HL-60/S4 treated with phorbol 12-myristate 13-acetate at 8.2 ng/mL for 4 days and 3 days (cell line): Measurements from ENCODE around the gene GPC5.
"Not testable (repeated sequence)": the region's sequence is repeated elsewhere in the genome, so short reads cannot be mapped to it uniquely, and the experiment has no call there.

Source experiments
- in situ Hi-C: fragments of 300-500 bp; cut with MboI; formaldehyde crosslinking; loops from 2 replicates; pipeline ENCODE4 v1.15.0; 2022; ENCODE audit warnings: low sequenced_read_pairs

Gene GPC5

DNA sequence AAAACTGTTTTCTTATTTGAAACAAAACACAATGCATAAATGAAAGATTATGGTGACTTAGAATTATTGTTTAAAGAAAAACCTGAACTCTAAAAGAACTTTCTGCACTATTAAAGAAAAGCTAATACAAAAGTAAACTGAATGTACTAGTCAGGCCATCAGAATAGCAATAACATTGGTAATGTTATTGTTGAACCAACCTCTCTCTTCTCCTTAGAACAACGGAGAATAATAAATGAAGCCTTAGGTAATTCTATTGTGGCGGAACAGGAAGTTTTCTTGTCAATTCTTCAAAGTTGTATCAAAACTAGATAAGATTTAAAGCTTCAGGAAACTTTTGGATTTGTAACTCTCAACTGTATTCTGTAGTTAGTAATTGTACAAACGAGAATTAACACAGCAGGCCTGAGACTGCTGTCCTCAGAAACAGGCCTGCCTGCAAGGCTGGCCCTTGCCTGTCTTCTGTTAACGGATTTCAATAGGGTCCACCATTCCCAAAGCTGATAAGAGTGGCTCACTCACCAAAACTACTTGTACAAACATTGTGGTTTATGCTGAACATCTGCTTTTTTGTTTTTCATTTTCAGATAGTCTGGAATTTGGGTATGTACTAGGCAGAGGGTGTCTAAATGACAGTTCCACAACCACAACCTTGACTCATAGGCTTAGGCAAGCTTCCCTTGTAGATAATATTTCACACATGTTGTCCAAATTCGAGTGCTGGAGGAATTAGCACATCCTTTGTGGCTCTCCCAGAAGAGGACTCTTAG lies 825.8 kb downstream of the GPC5 start:
- in situ Hi-C loops: no loop called here

DNA sequence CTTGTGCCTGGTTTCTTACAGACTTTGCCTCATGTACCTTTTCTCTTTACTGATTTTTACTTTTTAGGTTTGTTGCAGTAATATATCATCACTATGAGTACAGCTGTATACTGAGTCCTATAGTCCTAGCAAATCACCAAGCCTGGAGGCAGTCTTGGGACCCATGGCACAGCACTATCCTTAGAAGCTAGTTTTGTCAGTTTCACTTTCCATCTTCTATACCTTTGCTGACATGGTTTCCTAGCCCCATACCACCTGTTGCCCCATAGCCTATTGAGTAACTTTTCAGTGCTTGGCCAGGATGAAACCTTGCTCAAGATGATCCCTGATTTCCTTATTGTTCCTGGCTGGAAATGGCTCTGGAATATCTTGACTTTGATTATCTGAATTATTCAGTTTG lies 826.4 kb downstream of the GPC5 start:
- in situ Hi-C loops: no loop called here

DNA sequence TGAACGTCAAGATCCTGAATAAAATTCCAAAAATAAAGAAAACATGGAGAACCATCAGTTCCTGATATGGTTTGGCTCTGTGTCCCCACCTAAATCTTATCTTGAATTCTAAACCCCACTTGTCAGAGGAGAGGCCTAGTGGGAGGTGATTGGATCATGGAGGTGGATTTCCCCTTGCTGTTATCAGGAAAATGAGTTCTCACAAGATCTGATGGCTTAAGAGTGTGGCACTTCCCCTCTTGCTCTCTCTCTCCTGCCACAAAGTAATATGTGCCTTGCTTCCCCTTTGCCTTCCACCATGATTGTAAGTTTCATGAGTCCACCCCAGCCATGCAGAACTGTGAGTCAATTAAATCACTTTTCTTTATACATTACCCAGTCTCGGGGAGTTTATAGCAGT lies 827.4 kb downstream of the GPC5 start:
- in situ Hi-C loops: no loop called here

- in situ Hi-C loops: no loop called here
These were observed 834.5 kb downstream of the GPC5 start for GRCh38 chr13:92232871-92233270.

DNA sequence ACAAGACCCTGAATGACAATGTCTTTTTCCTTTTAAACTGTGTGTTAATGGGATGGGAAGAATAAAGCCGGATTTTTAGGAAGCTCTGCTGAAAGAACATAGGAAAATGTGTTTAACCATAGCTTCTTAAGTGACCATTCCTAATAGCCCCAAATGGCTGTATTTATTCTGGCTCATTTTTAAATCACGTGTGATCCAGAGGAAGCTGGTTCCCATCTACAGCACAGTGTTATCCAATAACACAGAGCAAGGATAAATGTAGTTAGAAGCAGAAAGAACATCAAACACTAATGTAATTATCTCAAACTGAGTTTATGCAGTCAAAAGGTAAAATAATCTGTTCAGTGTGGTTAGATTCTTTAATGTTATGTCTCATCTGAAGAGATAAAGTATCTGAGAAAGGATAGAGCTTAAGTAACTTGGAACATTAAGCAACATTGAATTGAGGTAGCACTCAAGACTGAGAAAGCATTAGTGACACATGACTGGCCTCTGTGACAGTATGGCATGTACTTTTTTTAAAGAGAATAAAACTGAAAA lies 853.3 kb downstream of the GPC5 start:
- in situ Hi-C loops: no loop called here

- in situ Hi-C loops: no loop called here
These were observed 857.1 kb downstream of the GPC5 start for GRCh38 chr13:92255526-92255925.

GRCh38 chr13:92256211-92256610 lies 857.8 kb downstream of the GPC5 start:
- in situ Hi-C loops: no loop called here

DNA sequence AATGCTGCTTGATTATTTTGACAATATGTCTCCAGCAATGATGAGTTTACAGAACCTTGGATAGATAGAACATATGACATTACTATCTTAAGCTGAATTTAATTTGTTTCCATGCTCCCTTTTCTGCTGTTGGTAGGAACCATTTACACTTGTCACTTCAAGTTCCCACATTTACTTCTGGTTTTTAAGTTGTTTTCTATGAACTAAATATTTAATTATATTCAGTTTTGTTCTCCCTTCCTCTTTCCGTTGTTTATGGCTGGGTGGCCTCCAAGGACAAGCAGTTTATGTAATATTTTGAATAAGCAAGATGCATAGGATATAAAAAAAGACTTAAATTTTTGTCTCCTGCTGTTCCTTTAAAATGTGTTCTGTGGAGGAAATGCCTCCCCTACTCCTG lies 860.6 kb downstream of the GPC5 start:
- in situ Hi-C loops: no loop called here

DNA sequence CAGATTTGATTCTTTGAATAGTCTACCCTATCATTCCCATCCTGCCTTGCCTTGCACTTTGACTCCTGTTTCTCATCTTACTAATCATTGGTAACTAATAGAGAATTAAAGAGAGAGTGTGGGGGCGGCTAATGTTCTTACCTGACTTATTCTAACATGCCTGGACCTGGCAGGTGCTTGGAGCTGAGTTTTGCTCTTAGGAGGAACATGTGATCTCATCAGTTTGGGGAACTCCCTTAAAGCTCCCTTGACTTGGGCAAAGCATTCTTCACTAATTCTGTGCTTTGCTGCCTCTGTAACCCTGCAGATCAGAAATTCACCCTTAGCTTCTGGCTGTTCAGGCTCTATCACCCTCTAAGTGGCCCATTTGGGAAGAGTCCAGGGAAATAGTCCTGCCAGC lies 861.1 kb downstream of the GPC5 start:
- in situ Hi-C loops: no loop called here

DNA sequence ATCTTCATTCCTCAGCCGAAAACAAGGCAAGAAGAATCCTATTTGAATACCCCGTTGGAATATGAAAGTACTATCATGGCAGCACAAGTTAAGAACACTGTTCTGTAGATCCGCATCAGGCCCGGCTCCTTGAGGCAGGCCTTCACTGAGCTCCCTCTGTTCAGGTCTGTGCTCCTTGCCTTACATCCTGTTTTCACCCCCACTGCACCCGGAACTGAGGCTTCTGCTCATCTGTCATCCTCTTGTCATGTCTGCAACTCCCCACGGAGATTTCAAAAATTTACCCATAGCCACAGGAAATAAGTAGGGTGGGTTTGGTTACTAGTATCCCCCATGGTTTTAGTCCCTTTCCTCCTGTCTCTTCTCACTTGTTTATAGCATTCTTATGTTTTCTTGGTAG lies 861.9 kb downstream of the GPC5 start:
- in situ Hi-C loops: no loop called here

DNA sequence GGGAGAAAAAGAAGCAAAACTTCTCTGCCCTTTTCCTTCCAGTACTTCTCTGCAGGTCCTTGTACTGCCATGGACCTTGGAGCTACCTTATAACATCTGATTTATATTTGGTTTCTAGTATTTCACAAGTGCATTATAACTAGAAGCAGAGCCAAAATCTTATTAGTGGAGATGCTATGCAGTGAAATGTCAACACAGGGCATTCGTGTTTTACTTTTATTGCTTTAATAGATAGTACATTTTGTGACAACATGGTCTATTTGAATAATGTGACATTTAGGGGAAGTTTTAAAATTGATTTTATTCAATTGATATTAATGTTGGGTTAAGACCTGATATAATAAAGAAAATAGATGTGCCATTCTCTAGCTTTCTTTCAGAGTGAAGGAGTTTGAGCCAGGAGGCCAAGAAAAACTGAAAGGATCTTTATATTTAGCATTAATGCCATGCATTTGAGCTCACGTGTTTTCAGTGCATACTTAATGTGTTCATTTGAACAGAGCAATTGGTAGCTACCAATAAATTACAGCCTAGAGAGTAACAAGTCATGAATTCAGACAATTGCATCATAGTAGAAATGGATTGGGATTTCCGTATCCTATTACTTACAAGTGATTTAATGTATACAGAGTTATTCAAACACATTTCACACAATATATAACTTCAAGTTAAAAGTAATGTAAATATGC lies 863.8 kb downstream of the GPC5 start:
- in situ Hi-C loops: no loop called here

GRCh38 chr13:92265408-92265807 lies 867.0 kb downstream of the GPC5 start:
- in situ Hi-C loops: no loop called here

- in situ Hi-C loops: no loop called here
These were observed 872.6 kb downstream of the GPC5 start for GRCh38 chr13:92270990-92271389.

DNA sequence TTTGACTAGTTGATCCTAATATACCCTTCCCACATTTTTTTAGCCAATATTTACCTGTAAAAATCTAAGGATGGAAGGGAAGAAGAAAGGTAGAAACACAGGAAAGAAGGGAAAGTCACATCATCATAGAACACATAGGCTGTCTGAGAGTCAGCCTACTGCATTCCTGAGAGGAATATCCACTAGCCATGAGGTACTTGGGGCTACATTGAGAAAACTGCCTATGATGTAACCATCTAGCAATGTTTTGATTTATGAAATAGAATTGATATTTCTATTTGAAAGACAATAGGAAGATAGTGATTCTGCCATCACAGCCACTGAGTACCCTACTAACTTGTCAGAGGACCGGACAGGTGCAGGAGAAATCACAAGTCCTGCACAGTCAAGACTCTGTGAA lies 873.8 kb downstream of the GPC5 start:
- in situ Hi-C loops: no loop called here

- in situ Hi-C loops: not testable (repeated sequence)
These were observed 882.6 kb downstream of the GPC5 start for GRCh38 chr13:92280986-92281385.

DNA sequence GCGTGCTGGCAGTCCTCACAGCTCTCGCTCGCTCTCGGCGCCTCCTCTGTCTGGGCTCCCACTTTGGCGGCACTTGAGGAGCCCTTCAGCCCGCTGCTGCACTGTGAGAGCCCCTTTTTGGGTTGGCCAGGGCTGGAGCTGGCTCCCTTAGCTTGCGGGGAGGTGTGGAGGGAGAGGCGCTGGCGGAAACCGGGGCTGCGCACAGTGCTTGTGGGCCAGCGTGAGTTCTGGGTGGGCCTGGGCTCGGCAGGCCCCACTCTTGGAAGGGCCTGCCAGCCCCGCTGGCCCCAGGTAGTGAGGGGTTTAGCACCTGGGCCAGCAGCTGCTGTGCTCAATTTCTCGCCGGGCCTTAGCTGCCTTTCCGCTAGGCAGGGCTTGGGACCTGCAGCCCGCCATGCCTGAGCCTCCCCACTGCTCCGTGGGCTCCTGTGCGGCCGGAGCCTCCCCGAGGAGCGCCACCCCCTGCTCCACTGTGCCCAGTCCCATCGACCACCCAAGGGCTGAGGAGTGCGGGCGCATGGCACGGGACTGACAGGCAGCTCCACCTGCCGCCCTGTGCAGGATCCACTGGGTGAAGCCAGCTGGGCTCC lies 892.4 kb downstream of the GPC5 start:
- in situ Hi-C loops: not testable (repeated sequence)

DNA sequence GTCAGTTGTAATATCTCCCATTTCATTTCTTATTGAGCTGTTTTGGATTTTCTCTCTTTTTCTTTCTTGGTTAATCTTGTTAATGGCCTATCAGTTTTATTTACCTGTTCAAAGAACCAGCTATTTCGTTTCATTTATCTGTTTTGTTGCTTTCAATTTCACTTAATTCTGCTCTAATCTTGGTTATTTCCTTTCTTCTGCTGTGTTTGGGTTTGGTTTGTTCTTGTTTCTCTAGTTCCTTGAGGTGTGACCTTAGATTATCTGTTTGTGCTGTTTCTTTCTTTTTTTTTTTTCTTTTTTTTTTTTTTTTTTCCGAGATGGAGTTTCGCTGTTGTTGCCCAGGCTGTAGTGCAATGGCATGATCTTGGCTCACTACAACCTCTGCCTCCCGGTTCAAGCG lies 896.1 kb downstream of the GPC5 start:
- in situ Hi-C loops: not testable (repeated sequence)

- in situ Hi-C loops: not testable (repeated sequence)
These were observed 897.8 kb downstream of the GPC5 start for GRCh38 chr13:92296154-92296671.

DNA sequence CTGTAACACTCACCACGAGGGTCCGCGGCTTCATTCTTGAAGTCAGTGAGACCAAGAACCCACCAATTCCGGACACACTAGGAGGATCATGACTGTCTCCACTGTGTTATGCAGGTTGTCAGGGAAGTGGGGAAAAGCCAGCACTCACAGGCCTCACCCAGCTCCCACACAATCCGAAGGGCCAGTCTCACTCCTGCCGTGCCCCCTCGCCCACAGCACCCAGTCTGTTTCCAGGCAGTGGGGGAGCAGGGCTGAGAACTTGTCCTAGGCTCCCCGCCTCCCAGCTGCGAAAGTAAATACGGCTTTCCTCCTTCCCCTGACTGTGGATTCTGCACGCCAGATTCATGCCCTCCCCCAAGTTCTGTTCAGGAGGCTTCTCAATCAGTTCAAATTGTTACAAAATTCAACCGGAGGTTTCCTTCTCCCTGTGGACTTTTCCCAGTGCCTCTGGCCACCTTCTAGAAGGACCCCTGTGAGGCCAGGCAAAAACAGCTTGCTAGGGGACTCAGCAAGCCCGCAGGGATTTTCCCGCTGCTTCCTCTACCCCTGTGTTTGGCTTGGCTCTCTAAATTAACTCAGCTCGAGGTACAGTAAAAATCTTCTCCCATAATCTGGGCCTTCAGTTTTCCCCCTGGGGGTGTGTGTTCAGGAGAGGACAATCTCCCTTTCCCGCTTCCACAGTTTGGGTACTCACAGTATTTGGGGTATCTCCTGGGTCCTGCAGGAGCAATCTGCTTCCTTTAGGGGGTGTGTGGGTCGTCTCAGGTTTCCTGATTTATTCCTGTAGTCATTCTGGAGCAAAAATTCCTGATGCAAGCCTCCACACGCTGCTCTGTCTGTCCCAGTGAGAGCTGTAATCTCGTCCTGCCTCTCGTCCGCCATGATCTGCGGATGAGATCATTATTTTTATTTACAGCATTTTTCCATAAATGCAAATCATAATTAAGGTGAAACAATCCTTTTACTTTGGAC lies 899.8 kb downstream of the GPC5 start:
- in situ Hi-C loops: no loop called here

DNA sequence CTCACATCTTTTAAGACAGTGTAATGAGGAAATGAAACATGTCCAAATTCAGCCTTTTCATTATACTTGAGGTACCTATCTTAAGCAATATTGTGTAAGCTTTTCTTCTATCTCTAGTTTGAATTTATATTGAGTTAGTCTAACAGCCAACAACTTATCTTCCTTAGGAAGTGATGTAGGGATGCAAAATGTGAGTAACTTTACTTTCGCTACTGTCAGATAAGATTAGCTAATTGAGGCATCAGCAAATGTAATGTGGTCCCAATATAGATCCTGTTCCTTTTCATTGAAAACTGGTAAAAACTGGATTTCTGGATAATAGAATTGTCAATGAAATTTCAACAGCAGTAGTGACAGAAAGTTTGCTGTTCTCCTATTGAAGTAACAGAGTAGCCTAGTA lies 902.2 kb downstream of the GPC5 start:
- in situ Hi-C loops: no loop called here

DNA sequence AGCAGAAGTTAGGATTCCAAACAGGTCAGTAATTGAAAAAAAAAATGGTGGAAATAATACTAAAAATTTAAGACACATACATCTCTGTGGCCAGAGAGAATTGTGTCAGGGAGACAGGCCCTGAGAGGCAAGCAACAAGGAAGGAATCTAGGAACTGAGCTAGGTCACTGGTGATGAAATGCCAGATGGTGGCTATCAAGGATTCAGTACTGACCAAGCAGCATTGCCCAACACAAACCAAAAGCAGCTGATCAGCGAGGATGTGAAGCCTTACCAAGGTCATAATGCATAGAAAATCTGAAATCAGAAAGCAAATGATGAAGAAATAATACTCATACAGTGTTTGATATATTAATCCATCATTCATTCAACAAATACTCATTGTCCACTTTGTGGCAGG lies 905.0 kb downstream of the GPC5 start:
- in situ Hi-C loops: no loop called here
